Esophagus squamous epithelium (tissue), 4 donors: ENCODE data around the gene SPART.

Experiments used
- POLR2A ChIP-seq, 4 donors: fragments of 450-650 bp; IDR thresholded peaks; one replicate each; pipeline ENCODE4 v1.6.1; 2017; ENCODE audit warnings: antibody characterized with exemption in 4 of 4, mild to moderate bottlenecking in 4 of 4, moderate library complexity in 3 of 4
- TF ChIP-seq, protein P1 (sequence below), 6 experiments: fragments of 450-650 bp in 4 of 6; fragments of 200-600 bp in 2 of 6; sonication (generic) in 2 of 6; IDR thresholded peaks; one replicate each; pipeline ENCODE4 v1.5.1; 2016 to 2019; ENCODE audit warnings: antibody characterized with exemption in 6 of 6, mild to moderate bottlenecking in 4 of 6, moderate library complexity in 4 of 6

GRCh38 chr13:36261976-36262375 is 84.2 kb downstream of the SPART start:
- TF ChIP-seq, protein P1, sequence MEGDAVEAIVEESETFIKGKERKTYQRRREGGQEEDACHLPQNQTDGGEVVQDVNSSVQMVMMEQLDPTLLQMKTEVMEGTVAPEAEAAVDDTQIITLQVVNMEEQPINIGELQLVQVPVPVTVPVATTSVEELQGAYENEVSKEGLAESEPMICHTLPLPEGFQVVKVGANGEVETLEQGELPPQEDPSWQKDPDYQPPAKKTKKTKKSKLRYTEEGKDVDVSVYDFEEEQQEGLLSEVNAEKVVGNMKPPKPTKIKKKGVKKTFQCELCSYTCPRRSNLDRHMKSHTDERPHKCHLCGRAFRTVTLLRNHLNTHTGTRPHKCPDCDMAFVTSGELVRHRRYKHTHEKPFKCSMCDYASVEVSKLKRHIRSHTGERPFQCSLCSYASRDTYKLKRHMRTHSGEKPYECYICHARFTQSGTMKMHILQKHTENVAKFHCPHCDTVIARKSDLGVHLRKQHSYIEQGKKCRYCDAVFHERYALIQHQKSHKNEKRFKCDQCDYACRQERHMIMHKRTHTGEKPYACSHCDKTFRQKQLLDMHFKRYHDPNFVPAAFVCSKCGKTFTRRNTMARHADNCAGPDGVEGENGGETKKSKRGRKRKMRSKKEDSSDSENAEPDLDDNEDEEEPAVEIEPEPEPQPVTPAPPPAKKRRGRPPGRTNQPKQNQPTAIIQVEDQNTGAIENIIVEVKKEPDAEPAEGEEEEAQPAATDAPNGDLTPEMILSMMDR (IDR thresholded peaks at IDR 0.05), result no peak
- no peak for TF ChIP-seq POLR2A (IDR thresholded peaks at IDR 0.05)
